ENCODE measurements around the gene RPL37.
"Not testable (repeated sequence)": the region's sequence is repeated elsewhere in the genome, so short reads cannot be mapped to it uniquely, and the experiment has no call there.

Gene RPL37

DNA sequence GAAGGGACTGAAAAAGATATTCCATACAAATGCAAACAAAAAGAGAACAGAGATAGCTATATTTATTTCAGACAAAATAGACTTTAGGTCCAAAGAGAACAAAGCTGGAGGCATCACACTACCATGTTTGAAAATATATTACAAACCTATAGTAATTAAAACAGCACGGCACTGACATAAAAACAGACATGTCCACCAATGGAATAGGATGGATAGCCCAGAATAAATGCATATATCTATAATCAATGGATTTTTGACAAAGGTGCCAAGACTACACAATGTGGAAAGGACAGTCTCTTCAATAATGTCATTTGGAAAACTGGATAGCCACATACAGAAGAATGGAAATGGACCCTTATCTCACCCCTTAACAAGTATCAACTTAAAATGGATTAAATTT lies 47.0 kb downstream of the RPL37 start:
- H3K27ac ChIP-seq (ENCODE audit: low read depth, low read length) = no peak overlapping the region
- peaks cover 0 to 16% (median 14%) of the 10 kb centered on the region in 5 donors for H3K4me1 ChIP-seq (ENCODE audit: control insufficient read depth in 5 of 5, insufficient read depth in 5 of 5, low read length in 5 of 5)

DNA sequence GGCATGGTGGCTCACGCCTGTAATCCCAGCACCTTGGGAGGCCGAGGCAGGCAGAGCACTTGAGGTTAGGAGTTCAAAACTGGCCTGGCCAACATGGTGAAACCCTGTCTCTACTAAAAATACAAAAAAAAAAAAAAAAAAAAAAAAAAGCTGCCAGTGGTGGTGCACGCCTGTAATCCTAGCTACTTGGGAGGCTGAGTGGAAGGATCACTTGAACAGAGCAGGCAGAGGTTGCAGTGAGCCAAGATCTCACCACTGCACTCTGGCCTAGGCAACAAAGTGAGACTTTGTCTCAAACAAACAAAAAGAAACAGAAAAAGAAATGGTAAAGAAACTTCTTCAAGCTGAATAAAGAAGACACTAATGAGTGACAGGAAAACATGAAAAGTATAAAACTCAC lies 48.4 kb downstream of the RPL37 start:
- not testable (repeated sequence) for H3K9me3 ChIP-seq (ENCODE audit: control insufficient read depth in 5 of 5, low read length in 5 of 5); H3K27ac ChIP-seq (ENCODE audit: low read depth, low read length); H3K27me3 ChIP-seq (ENCODE audit: control insufficient read depth in 5 of 5, insufficient read depth in 4 of 5, low read length in 5 of 5); H3K4me3 ChIP-seq (ENCODE audit: low read depth in 1 of 5, low read length in 5 of 5); H3K9ac ChIP-seq (ENCODE audit: low read length in 5 of 5); H3K36me3 ChIP-seq (ENCODE audit: control insufficient read depth in 5 of 5, insufficient read depth in 5 of 5, low read length in 5 of 5)
- peaks cover 0 to 18% (median 17%) of the 10 kb centered on the region in 5 donors for H3K4me1 ChIP-seq (ENCODE audit: control insufficient read depth in 5 of 5, insufficient read depth in 5 of 5, low read length in 5 of 5)

More for the DNA sequence above, 47.0 kb downstream of the RPL37 start:
- no peaks in the 10 kb centered on the region for H3K36me3 ChIP-seq (ENCODE audit: control insufficient read depth in 5 of 5, insufficient read depth in 5 of 5, low read length in 5 of 5)
- no peak overlapping the region for H3K9ac ChIP-seq (ENCODE audit: low read length in 5 of 5)
- no peaks in the 10 kb centered on the region for H3K9me3 ChIP-seq (ENCODE audit: control insufficient read depth in 5 of 5, low read length in 5 of 5)
- no peaks in the 10 kb centered on the region for H3K27me3 ChIP-seq (ENCODE audit: control insufficient read depth in 5 of 5, insufficient read depth in 4 of 5, low read length in 5 of 5)
- H3K4me3 ChIP-seq (ENCODE audit: low read depth in 1 of 5, low read length in 5 of 5) = no peak overlapping the region

DNA sequence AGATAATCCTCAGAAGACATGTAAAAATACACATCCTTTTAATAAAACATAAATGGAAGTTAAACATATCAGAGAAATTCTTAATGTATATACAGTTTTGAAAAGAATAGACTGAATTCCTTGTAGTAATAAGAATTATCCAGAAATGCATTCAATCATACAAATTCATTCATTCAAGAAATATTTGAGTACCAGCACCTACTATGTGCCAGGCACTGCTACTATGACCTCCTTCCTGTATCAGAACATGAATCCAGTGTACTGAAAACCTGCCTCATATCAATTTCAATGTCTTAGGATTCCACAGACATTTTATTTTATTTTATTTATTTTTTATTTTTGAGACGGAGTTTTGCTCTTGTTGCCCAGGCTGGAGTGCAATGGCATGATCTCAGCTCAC lies 50.1 kb downstream of the RPL37 start:
- Histone ChIP-seq H3K27me3 (ENCODE audit: control insufficient read depth in 5 of 5, insufficient read depth in 4 of 5, low read length in 5 of 5) (no peaks in the 10 kb centered on the region), H3K4me3 (ENCODE audit: low read depth in 1 of 5, low read length in 5 of 5) (no peak overlapping the region), H3K27ac (ENCODE audit: low read depth, low read length) (no peak overlapping the region), H3K4me1 (ENCODE audit: control insufficient read depth in 5 of 5, insufficient read depth in 5 of 5, low read length in 5 of 5) (peaks cover 0 to 25% (median 12%) of the 10 kb centered on the region in 5 donors), H3K9me3 (ENCODE audit: control insufficient read depth in 5 of 5, low read length in 5 of 5) (no peaks in the 10 kb centered on the region), H3K36me3 (ENCODE audit: control insufficient read depth in 5 of 5, insufficient read depth in 5 of 5, low read length in 5 of 5) (no peaks in the 10 kb centered on the region), H3K9ac (ENCODE audit: low read length in 5 of 5) (no peak overlapping the region)

DNA sequence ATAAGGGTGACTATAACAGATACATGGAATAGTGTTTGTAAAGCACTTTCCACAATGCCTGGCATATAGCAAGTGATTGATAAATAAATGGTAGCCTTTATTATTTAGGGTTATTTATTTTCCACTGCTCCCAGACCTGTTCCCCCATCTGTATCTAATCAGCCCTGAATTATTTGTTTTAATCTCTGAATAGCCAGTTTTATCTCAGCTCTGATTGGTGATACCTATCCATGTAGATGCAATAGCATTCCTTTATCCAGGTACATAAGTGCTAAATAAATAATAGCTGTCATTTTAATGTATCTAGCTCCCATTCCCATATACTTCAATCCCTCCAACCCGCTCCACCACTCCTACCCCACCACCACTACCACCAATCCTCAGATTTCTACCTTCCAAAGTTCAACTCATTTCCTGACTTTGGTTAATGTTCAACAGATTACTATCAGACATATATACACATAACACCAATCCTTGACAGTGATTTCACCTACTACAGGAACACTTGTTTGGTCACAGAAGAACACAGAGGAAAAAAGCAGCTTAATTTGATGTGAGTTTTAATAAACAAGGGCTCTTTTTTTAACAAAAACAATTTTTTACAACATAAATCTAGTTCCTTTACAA lies 50.9 kb downstream of the RPL37 start:
- Histone ChIP-seq H3K4me3 (ENCODE audit: low read depth in 1 of 5, low read length in 5 of 5) (no peak overlapping the region), H3K9ac (ENCODE audit: low read length in 5 of 5) (no peak overlapping the region), H3K36me3 (ENCODE audit: control insufficient read depth in 5 of 5, insufficient read depth in 5 of 5, low read length in 5 of 5) (no peaks in the 10 kb centered on the region), H3K27me3 (ENCODE audit: control insufficient read depth in 5 of 5, insufficient read depth in 4 of 5, low read length in 5 of 5) (no peaks in the 10 kb centered on the region), H3K9me3 (ENCODE audit: control insufficient read depth in 5 of 5, low read length in 5 of 5) (no peaks in the 10 kb centered on the region), H3K27ac (ENCODE audit: low read depth, low read length) (no peak overlapping the region), H3K4me1 (ENCODE audit: control insufficient read depth in 5 of 5, insufficient read depth in 5 of 5, low read length in 5 of 5) (peaks cover 0 to 30% (median 12%) of the 10 kb centered on the region in 5 donors)

DNA sequence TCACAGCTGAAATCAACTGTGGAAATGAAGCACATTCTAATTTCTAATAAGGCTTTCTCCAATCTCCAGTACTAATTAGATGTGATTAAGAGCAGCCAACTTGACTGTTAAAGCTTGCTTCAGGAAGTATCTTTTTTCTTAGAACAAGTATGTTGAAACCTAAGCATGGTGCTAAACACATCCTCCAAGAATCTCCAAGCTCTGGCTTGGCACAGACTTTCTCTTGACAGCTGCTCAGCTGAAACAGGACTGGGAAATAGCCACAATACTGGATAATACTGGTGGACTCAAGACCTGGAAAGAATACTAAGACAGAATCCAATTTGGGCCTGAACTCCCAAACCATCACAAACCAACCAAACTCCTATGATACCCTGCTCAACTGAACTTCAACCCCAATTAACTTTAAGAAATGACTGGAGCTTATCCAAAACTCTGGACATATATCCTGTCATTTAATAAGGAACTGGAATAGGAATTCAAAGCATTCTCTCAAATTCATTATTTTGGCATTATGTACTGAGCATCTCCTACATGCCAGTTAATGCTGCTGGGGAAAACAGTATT lies 53.1 kb downstream of the RPL37 start:
- H3K4me1 ChIP-seq (ENCODE audit: control insufficient read depth in 5 of 5, insufficient read depth in 5 of 5, low read length in 5 of 5) = peaks cover 0 to 30% (median 12%) of the 10 kb centered on the region in 5 donors
- H3K27ac ChIP-seq (ENCODE audit: low read depth, low read length) = peak overlapping the region; percentile 20
- peaks cover 0 to 3% (median 0%) of the 10 kb centered on the region in 5 donors for H3K36me3 ChIP-seq (ENCODE audit: control insufficient read depth in 5 of 5, insufficient read depth in 5 of 5, low read length in 5 of 5)
- no peak overlapping the region for H3K4me3 ChIP-seq (ENCODE audit: low read depth in 1 of 5, low read length in 5 of 5)
- H3K27me3 ChIP-seq (ENCODE audit: control insufficient read depth in 5 of 5, insufficient read depth in 4 of 5, low read length in 5 of 5) = no peaks in the 10 kb centered on the region
- no peak overlapping the region for H3K9ac ChIP-seq (ENCODE audit: low read length in 5 of 5)
- no peaks in the 10 kb centered on the region for H3K9me3 ChIP-seq (ENCODE audit: control insufficient read depth in 5 of 5, low read length in 5 of 5)

DNA sequence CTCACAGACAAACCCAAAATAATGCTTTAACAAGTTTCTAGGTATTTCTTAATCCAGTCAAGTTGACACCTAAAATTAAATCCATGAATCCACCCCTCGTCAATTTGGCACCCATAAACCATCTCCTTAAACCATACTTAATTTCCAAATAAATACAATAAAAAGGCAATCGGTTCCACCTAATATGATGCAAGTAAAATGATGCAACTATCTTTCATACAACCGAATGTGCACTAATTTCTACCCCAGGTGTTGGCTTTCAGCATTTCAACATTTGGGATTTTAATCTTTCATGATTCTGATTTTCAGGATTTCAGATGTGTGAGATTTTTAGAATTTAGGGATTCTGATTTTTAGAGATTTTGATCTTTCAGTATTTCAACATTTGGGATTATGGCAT lies 54.2 kb downstream of the RPL37 start:
- Histone ChIP-seq H3K4me1 (ENCODE audit: control insufficient read depth in 5 of 5, insufficient read depth in 5 of 5, low read length in 5 of 5) (peaks cover 0 to 30% (median 12%) of the 10 kb centered on the region in 5 donors), H3K9me3 (ENCODE audit: control insufficient read depth in 5 of 5, low read length in 5 of 5) (no peaks in the 10 kb centered on the region), H3K27me3 (ENCODE audit: control insufficient read depth in 5 of 5, insufficient read depth in 4 of 5, low read length in 5 of 5) (no peaks in the 10 kb centered on the region), H3K27ac (ENCODE audit: low read depth, low read length) (peak overlapping the region; percentile 59), H3K9ac (ENCODE audit: low read length in 5 of 5) (no peak overlapping the region), H3K36me3 (ENCODE audit: control insufficient read depth in 5 of 5, insufficient read depth in 5 of 5, low read length in 5 of 5) (peaks cover 9 to 13% (median 10%) of the 10 kb centered on the region in 5 donors), H3K4me3 (ENCODE audit: low read depth in 1 of 5, low read length in 5 of 5) (no peak overlapping the region)

DNA sequence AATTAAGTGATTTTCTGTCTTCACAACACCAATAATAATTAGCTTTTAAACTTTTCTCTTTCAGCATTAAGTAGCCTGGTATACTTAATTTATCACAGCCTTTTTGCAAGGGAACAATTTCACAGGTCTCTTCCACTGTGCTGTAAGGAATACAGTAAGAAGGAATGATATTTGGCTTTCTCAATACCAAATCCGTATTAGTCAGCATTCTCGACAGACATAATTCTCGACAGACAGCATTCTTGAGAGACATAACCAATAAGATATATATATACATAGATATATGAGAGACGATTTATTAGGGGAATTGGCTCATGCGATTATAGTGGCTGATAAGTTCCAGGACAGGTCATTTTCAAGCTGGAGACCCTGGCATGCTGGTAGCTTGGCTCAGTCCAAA lies 54.8 kb downstream of the RPL37 start:
- peak overlapping the region; percentile 59 for H3K27ac ChIP-seq (ENCODE audit: low read depth, low read length)

DNA sequence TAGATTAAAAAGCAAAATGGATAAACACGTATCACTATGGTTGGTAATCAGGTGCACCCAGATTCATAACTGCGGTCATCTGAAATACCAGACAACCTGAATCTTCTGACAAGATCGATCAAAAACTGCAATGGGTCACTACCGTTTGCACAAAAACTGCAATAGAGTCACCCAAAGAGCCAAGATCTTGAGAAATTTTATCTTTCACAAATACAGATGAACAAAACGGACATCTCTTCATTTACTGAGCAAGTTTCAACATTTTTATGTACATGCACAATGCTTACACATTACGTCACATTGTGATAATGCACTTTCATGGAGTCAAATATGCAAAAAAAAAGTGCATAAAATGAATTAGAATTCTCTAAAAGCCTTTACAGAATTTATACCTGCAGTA lies 55.5 kb downstream of the RPL37 start:
- Histone ChIP-seq H3K27ac (ENCODE audit: low read depth, low read length) (no peak overlapping the region), H3K9ac (ENCODE audit: low read length in 5 of 5) (no peak overlapping the region), H3K4me1 (ENCODE audit: control insufficient read depth in 5 of 5, insufficient read depth in 5 of 5, low read length in 5 of 5) (peaks cover 0 to 30% (median 12%) of the 10 kb centered on the region in 5 donors), H3K9me3 (ENCODE audit: control insufficient read depth in 5 of 5, low read length in 5 of 5) (no peaks in the 10 kb centered on the region), H3K36me3 (ENCODE audit: control insufficient read depth in 5 of 5, insufficient read depth in 5 of 5, low read length in 5 of 5) (peaks cover 20 to 26% (median 21%) of the 10 kb centered on the region in 5 donors), H3K27me3 (ENCODE audit: control insufficient read depth in 5 of 5, insufficient read depth in 4 of 5, low read length in 5 of 5) (no peaks in the 10 kb centered on the region), H3K4me3 (ENCODE audit: low read depth in 1 of 5, low read length in 5 of 5) (no peak overlapping the region)

More for the DNA sequence above, 54.8 kb downstream of the RPL37 start:
- no peaks in the 10 kb centered on the region for H3K9me3 ChIP-seq (ENCODE audit: control insufficient read depth in 5 of 5, low read length in 5 of 5)
- H3K4me1 ChIP-seq (ENCODE audit: control insufficient read depth in 5 of 5, insufficient read depth in 5 of 5, low read length in 5 of 5) = peaks cover 0 to 30% (median 12%) of the 10 kb centered on the region in 5 donors
- no peak overlapping the region for H3K4me3 ChIP-seq (ENCODE audit: low read depth in 1 of 5, low read length in 5 of 5)
- no peak overlapping the region for H3K9ac ChIP-seq (ENCODE audit: low read length in 5 of 5)
- no peaks in the 10 kb centered on the region for H3K27me3 ChIP-seq (ENCODE audit: control insufficient read depth in 5 of 5, insufficient read depth in 4 of 5, low read length in 5 of 5)
- peaks cover 14 to 19% (median 16%) of the 10 kb centered on the region in 5 donors for H3K36me3 ChIP-seq (ENCODE audit: control insufficient read depth in 5 of 5, insufficient read depth in 5 of 5, low read length in 5 of 5)

DNA sequence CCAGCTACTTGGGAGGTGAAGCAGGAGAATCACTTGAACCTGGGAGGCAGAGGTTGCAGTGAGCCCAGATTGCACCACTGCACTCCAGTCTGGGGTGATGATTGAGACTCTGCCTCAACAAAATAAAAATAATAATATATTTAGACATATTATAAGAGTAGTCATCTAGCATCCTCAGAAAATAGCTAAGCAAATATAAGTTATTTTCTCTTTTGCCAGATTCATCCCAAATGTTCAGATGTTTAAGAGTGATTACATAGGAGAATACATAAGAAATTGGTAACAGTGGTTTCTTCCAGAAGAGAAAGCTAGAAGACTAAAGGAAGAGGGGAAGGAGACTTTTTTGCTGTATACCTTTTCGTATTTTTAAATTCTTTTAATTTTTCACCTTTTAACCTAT lies 56.9 kb downstream of the RPL37 start:
- Histone ChIP-seq H3K36me3 (ENCODE audit: control insufficient read depth in 5 of 5, insufficient read depth in 5 of 5, low read length in 5 of 5) (peaks cover 21 to 35% (median 30%) of the 10 kb centered on the region in 5 donors), H3K9ac (ENCODE audit: low read length in 5 of 5) (no peak overlapping the region), H3K27me3 (ENCODE audit: control insufficient read depth in 5 of 5, insufficient read depth in 4 of 5, low read length in 5 of 5) (no peaks in the 10 kb centered on the region), H3K4me3 (ENCODE audit: low read depth in 1 of 5, low read length in 5 of 5) (no peak overlapping the region), H3K9me3 (ENCODE audit: control insufficient read depth in 5 of 5, low read length in 5 of 5) (no peaks in the 10 kb centered on the region), H3K27ac (ENCODE audit: low read depth, low read length) (no peak overlapping the region), H3K4me1 (ENCODE audit: control insufficient read depth in 5 of 5, insufficient read depth in 5 of 5, low read length in 5 of 5) (peaks cover 0 to 30% (median 12%) of the 10 kb centered on the region in 5 donors)

DNA sequence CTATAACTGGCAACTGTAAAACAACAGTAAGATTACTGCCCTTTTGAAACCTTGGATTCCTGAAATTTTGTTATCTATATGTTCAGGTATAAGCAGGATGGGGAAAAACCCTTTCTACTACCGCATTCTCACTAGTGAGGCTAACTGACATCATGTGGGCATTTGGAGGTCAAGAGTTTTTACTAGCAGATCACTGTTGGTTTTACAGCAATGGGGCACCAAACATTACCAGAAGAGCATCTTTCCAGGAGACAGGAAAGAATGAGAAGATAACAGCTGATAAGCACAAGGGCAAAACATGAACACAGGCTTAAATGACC lies 58.4 kb downstream of the RPL37 start:
- Histone ChIP-seq H3K9me3 (ENCODE audit: control insufficient read depth in 5 of 5, low read length in 5 of 5) (no peaks in the 10 kb centered on the region), H3K36me3 (ENCODE audit: control insufficient read depth in 5 of 5, insufficient read depth in 5 of 5, low read length in 5 of 5) (peaks cover 21 to 45% (median 34%) of the 10 kb centered on the region in 5 donors), H3K27me3 (ENCODE audit: control insufficient read depth in 5 of 5, insufficient read depth in 4 of 5, low read length in 5 of 5) (no peaks in the 10 kb centered on the region), H3K4me3 (ENCODE audit: low read depth in 1 of 5, low read length in 5 of 5) (no peak overlapping the region), H3K27ac (ENCODE audit: low read depth, low read length) (no peak overlapping the region), H3K4me1 (ENCODE audit: control insufficient read depth in 5 of 5, insufficient read depth in 5 of 5, low read length in 5 of 5) (peaks cover 0 to 23% (median 5%) of the 10 kb centered on the region in 5 donors), H3K9ac (ENCODE audit: low read length in 5 of 5) (no peak overlapping the region)
